Karpas-422 (cell line): ENCODE measurements around the gene SKP1. TPM values are rescaled to one million over a fixed set of nuclear protein-coding genes. Genes with fewer than 3 reads are reported as not detected.
"Not testable (repeated sequence)": the region's sequence is repeated elsewhere in the genome, so short reads cannot be mapped to it uniquely, and the experiment has no call there.

Experiments used
- DNase-seq: peaks from one replicate; pipeline ENCODE4 v3.0.0-alpha.2; 2015
- H2AFZ ChIP-seq: fragments of 200-600 bp; sonication (generic); 2 replicates; pipeline ENCODE4 v1.6.1; 2014; ENCODE audit warnings: antibody characterized with exemption, low read length, mixed read lengths
- H3K27ac ChIP-seq: fragments of 200-600 bp; sonication (generic); 2 replicates; pipeline ENCODE4 v1.5.1; 2014; ENCODE audit warnings: mild to moderate bottlenecking, low read length, moderate library complexity
- H3K27me3 ChIP-seq: fragments of 200-600 bp; sonication (generic); 2 replicates; pipeline ENCODE4 v1.6.1; 2014; ENCODE audit warnings: low read length, mixed read lengths
- H3K36me3 ChIP-seq: fragments of 200-600 bp; sonication (generic); 2 replicates; pipeline ENCODE4 v1.6.1; 2014; ENCODE audit warnings: low read length, mixed read lengths; ENCODE audit not compliant: insufficient read depth
- H3K4me1 ChIP-seq: fragments of 200-600 bp; sonication (generic); 2 replicates; pipeline ENCODE4 v1.6.1; 2014; ENCODE audit warnings: mild to moderate bottlenecking, low read length, mixed read lengths
- H3K4me2 ChIP-seq: fragments of 200-600 bp; sonication (generic); 2 replicates; pipeline ENCODE4 v1.6.1; 2014; ENCODE audit warnings: low read length, low read depth, mild to moderate bottlenecking; ENCODE audit not compliant: poor library complexity, severe bottlenecking
- H3K4me3 ChIP-seq: fragments of 200-600 bp; sonication (generic); 2 replicates; pipeline ENCODE4 v1.5.1; 2014; ENCODE audit warnings: mild to moderate bottlenecking, antibody characterized with exemption, low read length, mixed read lengths
- H3K79me2 ChIP-seq: fragments of 200-600 bp; sonication (generic); 2 replicates; pipeline ENCODE4 v1.6.1; 2014; ENCODE audit warnings: mild to moderate bottlenecking, low read length, mixed read lengths
- H3K9ac ChIP-seq: fragments of 200-600 bp; sonication (generic); 2 replicates; pipeline ENCODE4 v1.6.0; 2014; ENCODE audit warnings: low read length
- H3K9me2 ChIP-seq: fragments of 200-600 bp; sonication (generic), shearing (Covaris generic); replicated peaks from 2 replicates; pipeline ENCODE4 v1.6.0; 2014; ENCODE audit warnings: mild to moderate bottlenecking, low read length, moderate library complexity; ENCODE audit not compliant: insufficient read depth
- H3K9me3 ChIP-seq: fragments of 300-700, 200-600 bp; sonication (generic); 2 replicates; pipeline ENCODE4 v1.6.1; 2014; ENCODE audit warnings: low read length, mixed read lengths
- H4K20me1 ChIP-seq: fragments of 200-600 bp; sonication (generic); 2 replicates; pipeline ENCODE4 v1.6.1; 2014; ENCODE audit warnings: mild to moderate bottlenecking, antibody characterized with exemption, low read length, low read depth; ENCODE audit not compliant: insufficient read depth
- total RNA-seq: library from RNA; depleted of rRNA; stranded (reverse); fragments of >200 nt; shearing (Covaris generic); gene quantifications from 2 replicates; pipeline ENCODE4 v1.2.3, GENCODE V29; 2014; ENCODE audit warnings: low replicate concordance; rRNA removed

Gene SKP1
- total RNA-seq: 208 and 210 TPM in 2 replicates

- peak within 1 kb of the TSS; percentile 97 for H3K9ac ChIP-seq
- peak within 1 kb of the TSS; percentile 97 for H3K4me2 ChIP-seq
- DNase-seq: peak; percentile 94
- H3K9me2 ChIP-seq: no peaks in the 10 kb centered on the region
- peaks cover 35% of the 10 kb centered on the region for H3K4me1 ChIP-seq
- H3K36me3 ChIP-seq: peaks cover 18% of the 10 kb centered on the region; the same call in 1 of the 2 replicates
- no peaks in the 10 kb centered on the region for H3K9me3 ChIP-seq
- H3K79me2 ChIP-seq: peaks cover 53% of the 10 kb centered on the region
- H3K27ac ChIP-seq: peak within 1 kb of the TSS; percentile 81
- peak within 1 kb of the TSS; percentile 72 for H3K4me3 ChIP-seq
- H3K27me3 ChIP-seq: no peaks in the 10 kb centered on the region
- peaks cover 21% of the 10 kb centered on the region for H4K20me1 ChIP-seq
- peak within 1 kb of the TSS; percentile 84; the same call in 1 of the 2 replicates for H2AFZ ChIP-seq
Measured at GRCh38 chr5:134176511-134177368, at the start of gene SKP1. SKP1 (minus strand) TSS chr5:134176950; CDS start chr5:134174022, 2,928 bp downstream.

- Histone ChIP-seq H3K4me2 (peak within 1 kb of the TSS; percentile 89), H3K4me1 (peaks cover 37% of the 10 kb centered on the region), H3K4me3 (peak within 1 kb of the TSS; percentile 80)
Measured at GRCh38 chr5:134225780-134226440, 49.2 kb upstream of the SKP1 start, which contains the start of gene PPP2CA. PPP2CA (minus strand) TSS chr5:134226073; CDS start chr5:134225861, 212 bp downstream.

GRCh38 chr5:134224888-134225779, 48.4 kb upstream of the SKP1 start:
- H2AFZ ChIP-seq: 0 out of 2 replicates have a peak overlapping the region, but pooled peaks have one; percentile 27
- H3K4me2 ChIP-seq: peak overlapping the region; percentile 88
- peak; percentile 85 for DNase-seq
- no peaks in the 10 kb centered on the region for H3K9me2 ChIP-seq
- peaks cover 44% of the 10 kb centered on the region for H4K20me1 ChIP-seq
- no peaks in the 10 kb centered on the region for H3K9me3 ChIP-seq
- H3K4me3 ChIP-seq: peak overlapping the region; percentile 80
- H3K9ac ChIP-seq: peak overlapping the region; percentile 97
- H3K27me3 ChIP-seq: no peaks in the 10 kb centered on the region
- H3K4me1 ChIP-seq: peaks cover 37% of the 10 kb centered on the region
- H3K36me3 ChIP-seq: peaks cover 37% of the 10 kb centered on the region
- peak overlapping the region; percentile 82 for H3K27ac ChIP-seq
- H3K79me2 ChIP-seq: peaks cover 58% of the 10 kb centered on the region

More at GRCh38 chr5:134225780-134226440, 49.2 kb upstream of the SKP1 start, which contains the start of gene PPP2CA:
- Histone ChIP-seq H3K27ac (peak within 1 kb of the TSS; percentile 82), H3K27me3 (no peaks in the 10 kb centered on the region), H2AFZ (peak within 1 kb of the TSS; percentile 98), H3K36me3 (peaks cover 31% of the 10 kb centered on the region), H3K9ac (peak within 1 kb of the TSS; percentile 97), H3K79me2 (peaks cover 50% of the 10 kb centered on the region), H3K9me2 (no peaks in the 10 kb centered on the region), H3K9me3 (no peaks in the 10 kb centered on the region), H4K20me1 (peaks cover 38% of the 10 kb centered on the region)
- peak; percentile 99 for DNase-seq

- Histone ChIP-seq H2AFZ (no peak overlapping the region), H3K9me3 (no peaks in the 10 kb centered on the region), H3K79me2 (peaks cover 73% of the 10 kb centered on the region), H3K9ac (peak overlapping the region; percentile 97), H3K4me3 (peak overlapping the region; percentile 80), H3K9me2 (no peaks in the 10 kb centered on the region), H3K27ac (no peak overlapping the region), H4K20me1 (peaks cover 48% of the 10 kb centered on the region), H3K27me3 (no peaks in the 10 kb centered on the region), H3K4me2 (peak overlapping the region; percentile 88), H3K4me1 (peaks cover 37% of the 10 kb centered on the region), H3K36me3 (peaks cover 43% of the 10 kb centered on the region)
- DNase-seq: no peak
Measured at GRCh38 chr5:134223406-134224248, 46.9 kb upstream of the SKP1 start.

GRCh38 chr5:134221690-134222089, 44.9 kb upstream of the SKP1 start:
- H3K79me2 ChIP-seq: peaks cover 92% of the 10 kb centered on the region

GRCh38 chr5:134215757-134216156, 39.0 kb upstream of the SKP1 start:
- no peaks in the 10 kb centered on the region for H3K27me3 ChIP-seq
- no peak overlapping the region for H3K4me2 ChIP-seq
- DNase-seq: no peak
- peaks cover 13% of the 10 kb centered on the region for H3K4me1 ChIP-seq
- H3K4me3 ChIP-seq: no peak overlapping the region
- H2AFZ ChIP-seq: no peak overlapping the region
- H3K9me3 ChIP-seq: no peaks in the 10 kb centered on the region
- no peaks in the 10 kb centered on the region for H3K9me2 ChIP-seq
- peaks cover 38% of the 10 kb centered on the region for H4K20me1 ChIP-seq
- H3K9ac ChIP-seq: no peak overlapping the region
- H3K27ac ChIP-seq: no peak overlapping the region
- peaks cover 100% of the 10 kb centered on the region for H3K79me2 ChIP-seq
- H3K36me3 ChIP-seq: peaks cover 38% of the 10 kb centered on the region

More at GRCh38 chr5:134221690-134222089, 44.9 kb upstream of the SKP1 start:
- H3K9ac ChIP-seq, H3K9me2 ChIP-seq, H3K9me3 ChIP-seq, DNase-seq, H3K4me2 ChIP-seq, H3K4me3 ChIP-seq, H3K27me3 ChIP-seq, H2AFZ ChIP-seq: not testable (repeated sequence)
- Histone ChIP-seq H3K27ac (0 out of 2 replicates have a peak overlapping the region, but pooled peaks have one; percentile 10), H3K36me3 (peaks cover 57% of the 10 kb centered on the region), H3K4me1 (peaks cover 32% of the 10 kb centered on the region), H4K20me1 (peaks cover 54% of the 10 kb centered on the region)
